Left ventricle myocardium inferior (tissue), 1 donor: ENCODE data around the gene FRY. TPM values are rescaled to one million over a fixed set of nuclear protein-coding genes. Genes with fewer than 3 reads are reported as not detected.

ENCODE experiments used
- DNase-seq: peaks from one replicate; pipeline ENCODE4 v3.0.0-alpha.2; 2020
- H3K27ac ChIP-seq: fragments of 200-600 bp; replicated peaks from 2 replicates; pipeline ENCODE4 v1.8.0; 2021
- H3K27me3 ChIP-seq: fragments of 200-600 bp; 2 replicates; pipeline ENCODE4 v1.8.0; 2021; ENCODE audit warnings: low read depth
- H3K36me3 ChIP-seq: fragments of 200-600 bp; 2 replicates; pipeline ENCODE4 v1.8.0; 2021
- H3K4me1 ChIP-seq: fragments of 200-600 bp; 2 replicates; pipeline ENCODE4 v1.8.0; 2021
- H3K4me3 ChIP-seq: fragments of 200-600 bp; 2 replicates; pipeline ENCODE4 v1.8.0; 2021; ENCODE audit warnings: mild to moderate bottlenecking, moderate library complexity
- H3K9me3 ChIP-seq: fragments of 200-600 bp; replicated peaks from 2 replicates; pipeline ENCODE4 v1.8.0; 2021
- intact Hi-C: fragments of 100-400 bp; cut with micrococcal nuclease; formaldehyde crosslinking; loops from one replicate; pipeline ENCODE4 v1.11.0; 2022
- total RNA-seq: library from RNA; stranded (reverse); fragmentation: NEBNext Ultra II Directional; extraction: Animal tissue kit (Norgen Biotek cat#: 25700); gene quantifications from one replicate; pipeline ENCODE4 v1.2.1, GENCODE V29; 2021
- TF ChIP-seq, protein P1 (sequence below): fragments of 200-600 bp; IDR thresholded peaks from 2 replicates; pipeline ENCODE4 v1.8.0; 2021; ENCODE audit warnings: antibody characterized with exemption, mild to moderate bottlenecking, borderline replicate concordance
- donor health status: DM: no; HTN: yes; CAD: no; lungs with severe emphysema.

FRY gene
- total RNA-seq, 1 donor from 2014 or later: 167 TPM

DNA sequence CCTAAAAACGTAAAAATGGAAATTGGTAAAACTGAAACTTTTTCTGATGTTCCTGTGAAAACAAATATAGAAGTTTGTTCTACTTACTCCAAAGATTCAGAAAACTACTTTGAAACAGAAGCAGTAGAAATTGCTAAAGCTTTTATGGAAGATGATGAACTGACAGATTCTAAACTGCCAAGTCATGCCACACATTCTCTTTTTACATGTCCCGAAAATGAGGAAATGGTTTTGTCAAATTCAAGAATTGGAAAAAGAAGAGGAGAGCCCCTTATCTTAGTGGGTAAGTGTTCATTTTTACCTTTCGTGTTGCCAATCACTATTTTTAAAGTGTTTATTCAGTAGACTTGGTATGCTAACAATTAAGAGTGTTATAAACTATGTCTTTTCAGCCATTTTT, 309.3 kb downstream of the FRY start:
- Histone ChIP-seq H3K27ac (no peak overlapping the region), H3K27me3 (no peaks in the 10 kb centered on the region), H3K4me1 (no peaks in the 10 kb centered on the region), H3K4me3 (no peak overlapping the region), H3K9me3 (no peaks in the 10 kb centered on the region), H3K36me3 (no peaks in the 10 kb centered on the region)
- intact Hi-C loops: no loop called here
- DNase-seq: no peak
- TF ChIP-seq, protein P1, sequence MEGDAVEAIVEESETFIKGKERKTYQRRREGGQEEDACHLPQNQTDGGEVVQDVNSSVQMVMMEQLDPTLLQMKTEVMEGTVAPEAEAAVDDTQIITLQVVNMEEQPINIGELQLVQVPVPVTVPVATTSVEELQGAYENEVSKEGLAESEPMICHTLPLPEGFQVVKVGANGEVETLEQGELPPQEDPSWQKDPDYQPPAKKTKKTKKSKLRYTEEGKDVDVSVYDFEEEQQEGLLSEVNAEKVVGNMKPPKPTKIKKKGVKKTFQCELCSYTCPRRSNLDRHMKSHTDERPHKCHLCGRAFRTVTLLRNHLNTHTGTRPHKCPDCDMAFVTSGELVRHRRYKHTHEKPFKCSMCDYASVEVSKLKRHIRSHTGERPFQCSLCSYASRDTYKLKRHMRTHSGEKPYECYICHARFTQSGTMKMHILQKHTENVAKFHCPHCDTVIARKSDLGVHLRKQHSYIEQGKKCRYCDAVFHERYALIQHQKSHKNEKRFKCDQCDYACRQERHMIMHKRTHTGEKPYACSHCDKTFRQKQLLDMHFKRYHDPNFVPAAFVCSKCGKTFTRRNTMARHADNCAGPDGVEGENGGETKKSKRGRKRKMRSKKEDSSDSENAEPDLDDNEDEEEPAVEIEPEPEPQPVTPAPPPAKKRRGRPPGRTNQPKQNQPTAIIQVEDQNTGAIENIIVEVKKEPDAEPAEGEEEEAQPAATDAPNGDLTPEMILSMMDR: no peak

DNA sequence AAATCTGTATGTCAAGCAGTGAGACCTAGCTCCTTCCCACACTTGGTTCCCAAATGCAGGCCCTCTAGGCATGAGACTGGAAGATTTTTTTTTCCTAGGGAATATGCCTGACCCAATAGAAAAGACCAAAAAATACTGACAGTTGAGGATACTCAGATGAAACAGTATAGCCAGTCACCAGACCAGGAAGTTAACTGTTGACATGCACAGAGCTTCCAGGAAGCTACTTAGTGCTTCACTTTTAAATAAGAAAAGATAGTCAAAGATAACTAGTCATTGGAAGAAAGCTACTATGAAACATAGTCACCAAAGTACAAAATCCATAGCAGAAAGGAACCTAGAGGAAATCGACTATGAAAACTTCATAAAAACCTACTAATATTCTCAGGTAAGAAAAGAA, 316.1 kb downstream of the FRY start:
- TF ChIP-seq, protein P1: no peak
- no peak for DNase-seq
- no peaks in the 10 kb centered on the region for H3K4me1 ChIP-seq
- intact Hi-C loops: no loop called here
- no peaks in the 10 kb centered on the region for H3K36me3 ChIP-seq
- no peaks in the 10 kb centered on the region for H3K27me3 ChIP-seq
- H3K9me3 ChIP-seq: no peaks in the 10 kb centered on the region
- H3K27ac ChIP-seq: no peak overlapping the region
- no peak overlapping the region for H3K4me3 ChIP-seq
